Activated CD8-positive, alpha-beta memory T cell treated with anti-CD3 and anti-CD28 coated beads for 24 hours (primary cell): ENCODE results near the gene DHX16.
"Not testable (repeated sequence)": the region's sequence is repeated elsewhere in the genome, so short reads cannot be mapped to it uniquely, and the experiment has no call there.

Source experiments
- DNase-seq: peaks from one replicate; pipeline ENCODE4 v3.0.0-alpha.2; 2020

The DHX16 gene

DNA sequence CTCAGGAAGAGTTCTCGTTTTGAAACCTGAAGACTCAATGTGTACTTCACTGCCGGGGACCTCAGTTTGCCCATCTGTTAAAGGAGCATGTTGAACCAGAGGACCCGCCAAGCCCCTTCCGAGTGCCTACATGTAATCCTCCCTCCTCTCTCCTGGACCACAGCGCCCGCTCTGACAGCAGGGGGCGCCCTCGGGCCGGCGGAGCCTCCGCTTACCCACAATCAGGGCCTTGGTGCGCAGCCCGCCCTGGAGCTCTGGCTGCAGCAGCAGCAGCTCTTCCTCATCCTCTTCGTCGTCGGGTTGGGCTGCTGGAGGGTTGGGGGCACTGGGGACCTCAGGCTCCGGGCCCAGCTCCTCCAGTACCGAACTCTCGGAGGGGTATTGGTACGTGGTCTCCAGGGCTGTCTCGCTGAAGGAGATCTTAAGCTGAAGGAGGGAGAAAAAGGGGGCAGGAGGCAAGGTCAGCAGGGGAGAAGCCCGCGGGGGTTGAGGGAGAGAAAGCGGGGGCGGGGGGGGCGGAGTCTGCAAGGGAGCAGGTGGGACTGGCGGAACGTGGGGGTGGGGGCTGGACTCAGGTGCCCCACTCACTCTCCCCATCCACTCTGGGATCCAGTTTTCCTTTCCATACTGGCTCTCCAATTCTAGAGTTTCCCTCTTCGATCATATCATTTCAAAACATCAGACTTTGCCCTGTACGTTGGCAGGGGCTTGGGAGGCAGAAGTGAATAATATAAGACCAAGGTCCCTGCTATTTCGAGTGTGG, 6.3 kb upstream of the DHX16 start:
- peak; percentile 98 for DNase-seq

DNA sequence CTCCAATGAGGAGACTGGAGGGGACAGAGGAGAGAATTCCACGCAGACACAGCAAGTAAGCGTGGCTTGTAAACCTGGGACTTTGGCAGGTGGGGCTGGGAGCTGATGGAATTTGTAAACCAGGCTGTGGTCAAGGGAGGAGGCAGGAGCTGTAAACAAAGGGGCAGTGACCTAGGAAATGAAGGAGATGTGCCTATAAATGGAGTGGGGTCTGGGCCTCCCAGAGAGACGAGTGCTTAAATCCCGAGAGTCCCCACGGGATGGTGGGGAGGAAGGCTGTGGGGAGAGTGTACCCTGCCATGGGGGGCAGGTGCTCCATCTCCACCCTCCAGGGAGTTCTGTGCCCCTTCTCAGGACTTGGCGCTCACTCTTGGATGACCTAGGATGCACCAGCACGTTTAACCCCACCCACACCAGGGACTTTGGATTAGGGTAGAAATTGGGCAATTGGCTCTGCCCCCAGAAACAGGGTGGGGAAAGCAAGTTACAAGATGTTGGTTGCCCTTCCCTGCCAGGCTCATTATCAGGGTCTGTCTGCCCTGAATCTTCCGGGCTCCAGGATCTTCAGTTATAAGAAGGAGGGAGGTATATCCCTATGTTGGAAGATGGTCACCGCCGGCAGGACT, 4.0 kb upstream of the DHX16 start:
- no peak for DNase-seq

DNA sequence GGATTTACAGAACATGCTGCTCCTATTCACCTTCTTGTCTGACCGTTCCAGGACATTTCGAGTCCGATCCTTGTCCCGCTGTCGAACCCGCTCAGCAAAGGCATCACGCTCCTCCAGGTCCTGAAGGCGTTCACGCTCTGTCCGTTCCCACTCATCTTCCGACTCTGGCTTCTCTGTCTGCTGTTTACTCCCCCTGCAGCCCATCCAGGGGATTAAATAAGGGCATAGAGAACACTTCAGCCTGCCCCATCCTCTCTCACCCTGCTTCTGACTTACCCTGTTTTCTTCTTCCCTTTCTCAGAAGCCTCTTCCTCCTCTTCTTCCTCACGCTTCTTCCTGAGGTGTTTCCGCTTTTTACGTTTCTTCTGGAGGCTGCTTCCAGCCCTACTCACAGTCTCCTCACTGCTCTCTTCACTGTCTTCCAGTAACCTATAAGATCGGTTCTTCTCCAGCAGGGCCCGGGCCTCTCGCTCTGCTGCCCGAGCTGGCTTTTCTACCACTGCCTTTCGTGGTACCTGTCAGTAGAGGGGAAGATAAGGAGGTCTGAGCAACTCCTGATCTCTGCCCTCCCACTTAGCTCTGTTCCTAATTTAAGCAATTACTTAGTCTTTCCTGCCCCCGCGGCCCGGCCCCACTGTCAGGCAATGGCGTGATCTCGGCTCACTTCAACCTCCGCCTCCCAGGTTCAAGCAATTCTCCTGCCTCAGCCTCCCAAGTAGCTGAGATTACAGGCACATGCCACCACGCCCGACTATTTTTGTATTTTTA, 1.9 kb downstream of the DHX16 start:
- no peak for DNase-seq

DNA sequence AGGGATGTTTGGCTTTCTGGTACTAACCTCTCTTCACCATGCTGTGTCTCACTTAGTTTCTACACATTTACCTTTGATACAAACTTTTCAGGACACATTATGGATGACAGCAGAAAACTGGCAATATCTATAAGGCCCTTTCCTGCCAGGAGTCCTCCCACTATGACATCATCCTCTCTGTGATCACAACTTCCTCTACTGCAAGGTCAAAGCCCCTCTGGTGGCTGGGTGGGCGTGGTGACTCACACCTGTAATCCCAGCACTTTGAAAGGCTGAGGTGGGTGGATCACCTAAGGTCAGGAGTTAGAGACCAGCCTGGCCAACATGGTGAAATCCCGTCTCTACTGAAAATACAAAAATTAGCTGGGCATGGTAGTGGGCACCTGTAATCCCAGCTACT, 6.5 kb downstream of the DHX16 start:
- DNase-seq = peak; percentile 72

DNA sequence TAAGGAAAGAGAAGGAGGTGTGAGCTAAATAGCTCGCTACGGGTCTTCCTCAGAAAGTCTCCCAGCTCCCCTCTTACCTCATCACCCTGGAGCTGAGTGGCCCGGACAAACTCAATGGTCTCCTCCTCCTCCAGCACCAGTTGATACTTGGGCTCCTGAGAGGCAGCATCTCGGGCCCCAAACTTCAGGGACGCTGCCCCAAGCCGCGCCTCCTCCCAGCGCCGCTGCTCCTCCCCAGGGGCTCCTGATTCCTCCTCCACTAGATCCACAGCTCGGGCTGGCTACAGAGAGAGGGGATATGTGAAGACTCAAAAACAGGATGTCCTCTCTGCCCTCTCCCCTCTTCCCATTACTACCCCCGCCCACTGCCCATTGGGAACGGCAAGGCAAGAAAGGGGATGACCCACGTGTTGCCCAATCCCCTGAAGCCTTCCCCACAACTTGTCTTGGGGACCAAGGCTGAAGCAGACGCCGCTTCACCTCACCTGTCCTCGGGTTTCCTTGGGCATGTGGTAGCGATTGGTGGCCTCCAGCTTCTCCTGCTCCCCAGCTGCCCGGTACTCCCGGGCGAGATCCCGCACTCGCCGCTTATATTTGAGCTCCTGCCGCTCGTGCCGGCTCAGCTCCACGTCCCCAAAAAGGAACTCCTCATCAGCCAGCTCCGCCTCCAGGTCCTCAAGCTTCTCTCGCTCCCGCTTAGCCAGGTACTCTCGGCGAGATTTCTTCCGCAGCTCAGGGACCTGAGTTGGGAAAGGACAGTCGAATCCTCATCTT, 7.6 kb downstream of the DHX16 start:
- no peak for DNase-seq

DNA sequence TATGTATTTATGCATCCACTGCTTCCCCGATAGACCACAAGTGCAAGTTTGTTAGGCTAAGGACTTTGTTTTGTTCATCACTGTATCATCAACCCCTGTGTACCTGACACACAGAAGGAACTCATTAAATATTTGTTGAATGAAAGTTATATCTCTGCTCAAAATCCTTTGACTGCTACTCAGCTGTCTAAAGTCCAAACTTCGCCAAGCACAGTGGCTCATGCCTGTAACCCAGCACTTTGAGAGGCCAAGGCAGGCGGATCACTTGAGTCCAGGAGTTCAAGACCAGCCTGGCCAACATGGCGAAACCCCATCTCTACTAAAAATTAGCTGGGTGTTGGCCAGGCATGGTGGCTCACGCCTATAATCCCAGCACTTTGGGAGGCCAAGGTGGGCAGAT, 14.9 kb downstream of the DHX16 start:
- DNase-seq = not testable (repeated sequence)

DNA sequence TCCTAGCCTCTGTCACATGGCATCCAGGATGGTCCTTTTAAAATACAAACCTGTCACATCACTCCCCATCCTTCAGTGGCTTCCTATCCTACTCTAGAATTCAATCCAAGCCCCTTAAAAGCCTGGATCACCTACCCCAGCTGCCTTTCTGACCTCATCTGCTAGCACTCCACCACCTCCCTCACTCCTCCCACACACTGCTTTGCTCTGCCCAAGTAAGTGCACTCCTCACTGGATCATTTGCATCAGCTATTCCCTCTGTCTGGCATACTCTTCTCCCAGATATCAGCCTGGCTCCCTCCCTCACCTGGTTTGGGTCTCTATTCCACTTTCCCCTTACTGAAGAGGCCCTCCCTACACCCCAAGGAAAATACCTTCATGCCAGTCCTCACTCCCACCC, 15.4 kb downstream of the DHX16 start:
- DNase-seq = no peak

DNA sequence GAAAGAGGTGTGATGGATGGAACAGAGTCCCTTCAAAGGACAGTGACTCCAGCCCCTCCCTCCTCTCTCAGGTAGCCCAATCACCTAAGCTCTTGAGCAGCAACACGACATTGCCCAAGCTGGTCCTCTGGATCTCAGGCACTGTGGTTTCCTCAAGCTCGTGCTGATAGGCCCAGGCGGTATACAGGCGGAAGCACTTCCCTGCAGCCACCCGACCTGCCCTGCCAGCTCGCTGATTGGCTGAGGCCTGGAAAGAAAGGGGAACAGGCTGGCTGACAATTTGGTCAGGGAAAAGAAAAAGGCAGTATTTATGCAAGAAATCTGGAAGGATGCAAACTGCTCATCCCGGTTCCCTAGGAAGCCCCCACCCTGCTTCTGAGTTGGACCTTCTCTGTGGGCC, 16.3 kb downstream of the DHX16 start:
- DNase-seq = no peak

DNA sequence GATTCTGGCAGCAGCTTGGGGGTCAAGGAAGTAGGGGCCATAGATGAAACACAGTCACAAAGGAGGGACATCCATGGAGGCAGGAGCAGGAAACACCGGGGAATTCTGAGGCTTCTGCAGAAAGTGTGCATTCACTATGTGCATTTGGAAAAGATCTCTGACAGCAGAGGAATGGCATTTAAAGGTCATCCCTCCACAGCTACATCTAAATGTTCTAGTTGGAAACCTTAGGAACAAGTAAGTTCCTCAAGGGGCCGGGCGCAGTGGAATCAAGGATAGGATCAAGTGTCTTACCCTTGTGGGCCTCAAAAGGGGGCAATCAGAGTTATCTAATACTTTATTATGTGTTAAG, 17.1 kb downstream of the DHX16 start:
- DNase-seq = no peak

DNA sequence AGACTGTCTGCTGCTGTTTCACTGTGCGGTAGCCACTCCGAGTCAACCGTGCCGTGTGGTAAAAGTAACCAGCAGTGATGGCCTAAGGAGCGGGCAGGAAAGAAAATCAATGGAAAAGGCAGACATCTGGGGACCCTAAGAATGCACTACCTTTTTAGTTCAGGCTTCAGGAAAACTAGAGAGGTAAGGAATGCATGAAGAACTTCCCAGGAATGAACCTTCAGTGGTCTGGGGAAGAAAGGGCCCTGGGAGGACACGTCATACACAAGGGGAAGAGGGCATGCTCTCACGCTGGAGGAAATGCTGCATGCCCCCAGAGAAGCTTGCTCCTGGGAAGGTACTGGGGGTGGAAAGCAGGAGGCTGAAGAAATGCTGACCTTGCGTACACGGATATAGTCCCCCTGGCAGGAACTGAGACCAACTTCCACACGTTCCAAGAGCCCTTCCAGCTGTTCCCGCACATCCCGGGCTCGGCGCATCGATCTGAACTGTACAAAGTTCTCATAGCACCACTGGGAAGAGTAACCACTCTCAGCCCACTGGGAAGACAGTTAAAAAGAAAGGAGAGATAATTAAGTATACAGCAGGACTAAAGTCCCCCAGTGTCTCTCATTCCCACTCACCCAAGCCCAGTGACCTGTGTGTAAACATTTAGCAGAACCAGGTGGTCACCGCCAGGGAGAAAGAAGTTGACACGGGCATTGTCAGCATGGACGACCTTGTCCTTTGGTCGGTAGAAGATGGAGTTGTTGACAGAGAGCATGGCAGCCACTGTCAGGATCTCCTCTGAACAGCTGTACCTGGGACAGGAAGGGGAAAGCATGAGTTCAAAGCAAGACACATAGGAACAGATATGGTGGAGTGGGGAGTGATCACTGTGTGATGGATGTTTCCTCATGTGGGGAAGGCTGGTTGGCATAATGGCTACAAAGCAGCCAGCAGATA, 17.7 kb downstream of the DHX16 start:
- DNase-seq = no peak

DNA sequence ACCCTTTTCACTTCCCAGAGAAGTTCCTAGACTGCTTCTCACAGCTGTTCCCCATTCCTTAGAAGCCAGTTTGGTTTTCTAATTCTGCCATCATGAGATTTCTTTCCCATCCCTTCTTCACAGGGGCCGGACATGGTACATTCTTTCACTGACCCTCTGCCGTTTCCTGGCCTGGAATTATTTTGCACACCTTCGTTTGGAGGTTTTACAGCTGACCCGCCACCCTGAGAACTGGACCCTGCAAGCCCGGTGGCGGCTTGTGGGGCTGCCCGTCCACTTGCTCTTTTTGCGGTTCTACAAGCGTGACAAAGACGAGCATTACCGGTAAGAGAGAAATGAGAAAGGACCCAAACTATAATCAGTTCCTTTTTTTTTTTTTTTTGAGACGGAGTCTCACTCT, 21.7 kb downstream of the DHX16 start:
- DNase-seq = no peak

DNA sequence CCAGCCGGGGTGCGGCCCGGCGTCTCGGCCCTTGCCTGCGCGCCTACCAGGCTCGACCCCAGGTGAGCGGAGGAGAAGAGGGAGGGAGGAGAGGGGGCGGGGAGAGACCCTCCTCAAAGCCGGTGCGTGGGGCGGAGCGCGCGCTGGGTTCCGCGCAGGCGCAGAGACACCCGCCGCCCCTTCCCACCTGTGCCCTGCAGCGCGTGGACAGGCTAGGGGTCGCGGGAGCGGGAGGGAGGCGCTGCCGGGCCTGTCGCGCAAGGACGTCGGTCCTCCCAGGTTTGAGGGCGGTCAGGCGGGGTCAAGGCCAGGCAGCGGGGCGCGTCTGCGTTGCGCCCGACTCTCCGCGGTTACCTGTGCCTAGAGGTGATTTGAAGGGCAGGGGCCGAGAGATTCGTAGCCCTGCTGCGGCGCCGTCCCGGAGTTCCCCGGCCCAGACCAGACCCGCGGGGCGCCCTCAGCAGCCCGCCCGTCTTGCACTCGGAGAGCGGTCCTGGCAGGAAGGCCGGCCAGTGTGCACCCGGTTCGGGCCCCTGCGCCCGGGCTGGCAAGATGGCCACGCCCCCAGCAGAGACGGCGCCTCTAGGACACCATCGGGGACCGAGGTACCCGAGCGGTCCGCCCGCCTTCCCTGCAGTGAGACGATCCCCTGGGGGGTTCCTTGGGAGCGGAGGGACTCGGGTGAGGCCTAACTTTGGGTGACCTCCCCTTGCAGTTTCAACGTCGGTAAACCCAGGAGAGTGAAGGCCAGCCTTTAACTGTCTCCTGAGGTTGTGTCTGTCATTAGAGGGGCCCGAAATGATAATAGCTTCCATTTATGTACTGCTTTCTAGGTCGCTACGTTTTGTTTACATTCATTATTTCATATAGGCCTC, 25.3 kb downstream of the DHX16 start:
- peak; percentile 91 for DNase-seq

DNA sequence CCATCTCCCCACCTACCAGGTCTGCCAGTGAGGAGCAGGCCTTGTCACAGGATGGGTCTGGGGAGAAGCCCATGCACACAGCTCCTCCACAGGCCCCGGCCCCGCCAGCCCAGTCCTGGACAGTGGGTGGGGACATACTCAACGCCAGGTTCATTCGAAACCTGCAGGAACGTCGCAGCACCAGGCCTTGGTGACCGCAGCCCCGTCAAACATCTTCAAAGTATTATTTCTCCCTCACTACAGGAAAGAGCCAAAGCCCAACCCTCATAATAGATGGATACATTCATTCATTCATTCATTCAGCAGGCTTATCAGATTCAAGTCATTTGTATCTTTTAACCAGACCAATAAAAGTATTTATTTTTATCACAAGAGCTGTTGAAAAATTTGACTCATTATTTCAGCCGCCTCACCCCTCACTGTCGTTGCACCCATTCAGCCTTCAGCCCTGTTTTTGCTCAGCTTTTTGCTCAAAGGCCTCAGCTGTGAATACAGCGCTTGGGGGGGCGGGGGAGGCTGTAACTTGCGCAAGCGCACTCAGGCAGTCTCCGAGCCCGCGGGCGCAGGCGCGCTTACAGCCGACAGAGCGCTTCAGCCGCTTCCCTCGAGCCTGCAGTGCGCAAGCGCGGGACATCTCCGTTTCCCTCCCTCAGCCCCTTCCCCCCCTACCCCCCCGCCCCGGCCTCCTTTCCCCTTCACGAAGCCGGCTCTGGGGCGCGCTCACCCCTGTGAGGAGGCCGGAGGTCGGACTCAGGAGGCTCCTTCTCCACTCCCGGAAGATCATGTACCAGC, 26.2 kb downstream of the DHX16 start, which contains the start of gene C6orf136:
C6orf136 (plus strand) TSS at position 684 of the 792 bp plus-strand sequence; CDS start at position 783, 99 bp downstream.
- DNase-seq = peak; percentile 95

DNA sequence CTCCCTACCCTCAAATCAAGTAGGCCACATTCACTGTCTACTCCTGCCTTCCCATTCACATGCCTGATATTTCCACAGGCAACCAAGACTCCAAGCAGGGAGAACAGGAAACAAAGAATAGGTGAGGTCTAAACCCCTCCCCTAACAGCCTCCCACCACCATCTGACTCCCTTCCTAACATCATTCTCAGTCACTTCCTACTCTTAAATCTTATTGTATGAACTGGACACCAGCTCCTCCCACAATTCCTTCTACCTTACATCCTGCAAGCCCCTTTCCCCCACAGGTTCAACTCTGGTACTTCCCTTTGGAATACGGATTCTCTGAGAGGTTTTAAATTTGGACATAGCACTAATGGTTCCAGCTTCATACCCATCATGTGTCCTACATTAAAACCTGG, 26.8 kb downstream of the DHX16 start:
- no peak for DNase-seq

DNA sequence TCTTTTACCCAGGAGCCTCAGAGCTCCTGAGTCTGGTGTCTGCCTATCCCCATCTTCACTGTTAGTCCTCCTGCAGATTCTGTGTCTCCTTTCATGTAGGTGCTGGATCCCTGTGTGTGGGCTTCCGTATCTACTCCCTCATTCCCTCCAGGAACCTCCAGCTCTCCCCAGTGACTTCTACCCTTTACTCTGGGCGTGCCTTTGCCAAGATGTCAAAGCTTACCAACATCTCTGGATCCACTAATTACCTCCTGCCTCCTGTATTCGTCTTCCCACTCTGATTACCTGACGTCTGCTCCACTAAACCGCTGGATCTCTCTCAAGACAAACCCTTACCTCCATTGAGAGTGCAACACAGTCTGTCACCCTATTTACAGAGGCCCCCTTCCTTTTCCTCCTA, 28.0 kb downstream of the DHX16 start:
- no peak for DNase-seq

DNA sequence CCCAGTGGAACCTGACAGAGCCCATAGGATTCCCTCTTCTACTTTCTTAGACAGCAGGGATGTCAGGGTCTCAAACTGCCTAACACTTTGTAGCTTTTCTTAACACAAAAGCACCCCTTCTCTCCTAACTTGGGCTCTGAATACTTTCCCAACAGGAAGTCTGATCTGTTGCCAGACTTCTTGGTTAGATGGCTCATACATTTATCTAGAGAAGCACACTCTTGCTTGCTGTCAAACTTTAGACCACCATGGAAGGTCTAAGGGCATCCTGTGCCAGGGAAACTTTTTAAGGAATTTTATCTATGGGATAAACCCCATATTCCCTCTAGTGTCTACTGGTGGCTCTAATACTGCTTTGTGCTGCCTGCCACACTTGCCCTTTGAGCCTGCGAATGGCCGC, 29.1 kb downstream of the DHX16 start:
- DNase-seq = no peak

DNA sequence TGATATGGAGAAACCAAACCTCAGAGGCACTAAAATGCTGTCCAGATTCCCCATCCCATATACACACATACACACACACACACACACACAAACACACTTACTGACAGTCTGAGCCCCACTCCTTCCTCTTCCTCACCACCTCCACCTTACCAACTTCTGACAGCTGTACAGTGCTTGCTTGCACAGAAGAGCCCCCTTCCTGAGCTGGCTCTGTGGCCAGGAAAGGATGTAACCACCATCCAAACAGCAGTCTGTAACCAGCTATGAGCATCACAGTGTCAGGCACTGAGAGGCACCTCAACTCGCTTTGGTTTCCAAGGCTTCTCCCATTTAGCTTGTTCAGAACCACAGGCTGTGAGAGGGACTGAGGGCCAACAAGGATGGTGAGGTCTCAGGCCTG, 31.8 kb downstream of the DHX16 start:
- DNase-seq = no peak

DNA sequence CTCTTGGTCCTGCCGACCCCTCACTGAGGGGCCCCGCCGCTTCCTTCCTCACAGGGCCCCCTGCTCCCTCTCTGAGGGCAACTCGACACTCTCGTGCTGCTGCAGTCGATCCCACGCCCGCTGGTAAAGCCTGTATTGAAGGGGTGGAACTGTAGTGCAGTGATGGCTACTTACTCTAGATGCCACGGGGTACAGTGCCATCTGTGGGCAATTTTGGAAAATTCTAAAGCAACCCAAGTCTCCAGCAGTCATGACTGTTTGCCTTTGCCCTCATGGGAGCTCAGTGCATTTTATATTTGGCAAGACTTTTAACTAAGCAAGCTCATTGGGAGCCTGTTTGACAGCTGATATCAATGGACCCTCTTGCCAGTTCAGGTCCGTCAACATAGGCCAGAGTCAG, 32.3 kb downstream of the DHX16 start:
- DNase-seq = no peak

DNA sequence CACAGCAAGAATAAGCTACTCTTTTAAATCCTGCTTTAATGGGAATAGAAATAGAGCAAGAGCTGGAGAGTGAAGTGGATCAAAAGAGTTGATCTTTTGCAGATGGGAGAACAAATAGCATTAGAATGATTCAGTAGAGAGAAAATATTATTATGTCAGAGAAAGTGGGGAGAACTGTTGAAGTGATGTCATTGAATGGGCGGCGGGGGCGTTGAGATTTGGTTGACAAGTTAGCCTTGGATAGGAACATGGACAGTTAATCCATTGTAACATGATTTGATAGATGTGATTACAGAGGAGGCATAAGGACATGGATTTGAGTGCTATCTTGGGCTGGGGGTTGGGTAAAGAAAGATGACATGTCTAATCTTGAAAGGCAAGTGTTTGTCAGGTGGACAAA, 37.0 kb downstream of the DHX16 start:
- no peak for DNase-seq
